Endothelial cell of umbilical vein (primary cell): ENCODE measurements around the gene RTN1.

Experiments
- EZH2 ChIP-seq: IDR thresholded peaks from 2 replicates; pipeline ENCODE4 v1.6.1; 2012; ENCODE audit warnings: borderline replicate concordance, low read depth, mild to moderate bottlenecking, moderate library complexity, low read length, inconsistent platforms; ENCODE audit not compliant: severe bottlenecking
- GATA2 ChIP-seq: IDR thresholded peaks from 2 replicates; pipeline ENCODE4 v1.7.0; 2011; ENCODE audit warnings: low read depth, mild to moderate bottlenecking, moderate library complexity, mixed read lengths, low read length; ENCODE audit not compliant: insufficient read length, insufficient read depth
- JUN ChIP-seq: IDR thresholded peaks from 2 replicates; pipeline ENCODE4 v1.6.1; 2011; ENCODE audit warnings: borderline replicate concordance, low read depth; ENCODE audit not compliant: insufficient read length, insufficient read depth
- MYC ChIP-seq: IDR thresholded peaks from one replicate; pipeline ENCODE4 v1.6.1; 2011; ENCODE audit warnings: mild to moderate bottlenecking, low read depth, low read length
- POLR2A ChIP-seq: IDR thresholded peaks from 2 replicates; pipeline ENCODE4 v1.6.1; 2012; ENCODE audit warnings: low read depth, mild to moderate bottlenecking, control low read depth, low read length
- POLR2AphosphoS5 ChIP-seq: IDR thresholded peaks from 2 replicates; pipeline ENCODE4 v1.6.1; 2012; ENCODE audit warnings: low read depth, mild to moderate bottlenecking, control low read depth, low read length, moderate library complexity; ENCODE audit not compliant: insufficient read depth
- TF ChIP-seq, protein P1 (sequence below), 2 donors: IDR thresholded peaks; 1 replicate in 1 of 2; 2 replicates in 1 of 2; pipeline ENCODE4 v1.5.1; 2011; ENCODE audit warnings: low read length in 2 of 2, mild to moderate bottlenecking in 2 of 2, moderate library complexity in 2 of 2, control low read depth in 1 of 2, inconsistent platforms in 1 of 2, low read depth in 1 of 2; ENCODE audit not compliant: insufficient read depth in 1 of 2; ENCODE audit errors: extremely low read depth in 1 of 2
- TF ChIP-seq, protein P2 (sequence below): IDR thresholded peaks from 2 replicates; pipeline ENCODE4 v1.6.1; 2011; ENCODE audit not compliant: insufficient read depth, insufficient read length

DNA sequence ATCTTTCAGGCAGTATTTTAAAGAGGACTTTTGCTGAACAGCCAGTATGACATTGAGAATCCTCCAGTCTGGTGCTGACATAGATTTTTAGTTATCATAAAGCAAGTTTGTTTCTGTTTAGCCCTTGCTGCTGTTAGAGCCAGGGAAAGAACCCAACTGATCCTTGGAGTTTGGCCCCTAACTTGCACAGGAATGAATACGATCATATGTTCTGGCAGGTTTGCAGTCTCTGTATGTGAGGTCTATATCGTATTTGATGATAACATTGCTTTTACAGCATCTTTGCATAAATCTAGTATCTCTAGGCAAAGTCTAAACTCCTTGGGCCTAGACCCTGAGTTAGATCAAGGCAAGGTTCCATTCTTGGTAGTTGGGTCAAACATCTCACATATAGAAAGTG lies 289.7 kb downstream of the RTN1 start:
- TF ChIP-seq POLR2AphosphoS5: no peak
- TF ChIP-seq, protein P1, sequence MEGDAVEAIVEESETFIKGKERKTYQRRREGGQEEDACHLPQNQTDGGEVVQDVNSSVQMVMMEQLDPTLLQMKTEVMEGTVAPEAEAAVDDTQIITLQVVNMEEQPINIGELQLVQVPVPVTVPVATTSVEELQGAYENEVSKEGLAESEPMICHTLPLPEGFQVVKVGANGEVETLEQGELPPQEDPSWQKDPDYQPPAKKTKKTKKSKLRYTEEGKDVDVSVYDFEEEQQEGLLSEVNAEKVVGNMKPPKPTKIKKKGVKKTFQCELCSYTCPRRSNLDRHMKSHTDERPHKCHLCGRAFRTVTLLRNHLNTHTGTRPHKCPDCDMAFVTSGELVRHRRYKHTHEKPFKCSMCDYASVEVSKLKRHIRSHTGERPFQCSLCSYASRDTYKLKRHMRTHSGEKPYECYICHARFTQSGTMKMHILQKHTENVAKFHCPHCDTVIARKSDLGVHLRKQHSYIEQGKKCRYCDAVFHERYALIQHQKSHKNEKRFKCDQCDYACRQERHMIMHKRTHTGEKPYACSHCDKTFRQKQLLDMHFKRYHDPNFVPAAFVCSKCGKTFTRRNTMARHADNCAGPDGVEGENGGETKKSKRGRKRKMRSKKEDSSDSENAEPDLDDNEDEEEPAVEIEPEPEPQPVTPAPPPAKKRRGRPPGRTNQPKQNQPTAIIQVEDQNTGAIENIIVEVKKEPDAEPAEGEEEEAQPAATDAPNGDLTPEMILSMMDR (IDR thresholded peaks at IDR 0.05; ENCODE audit: extremely low read depth in 1 of 2, insufficient read depth in 1 of 2, low read depth in 1 of 2, low read length in 2 of 2): no peak
- no peak for TF ChIP-seq POLR2A
- no peak for TF ChIP-seq MYC
- no peak for TF ChIP-seq GATA2
- TF ChIP-seq EZH2: no peak
- TF ChIP-seq, protein P2, sequence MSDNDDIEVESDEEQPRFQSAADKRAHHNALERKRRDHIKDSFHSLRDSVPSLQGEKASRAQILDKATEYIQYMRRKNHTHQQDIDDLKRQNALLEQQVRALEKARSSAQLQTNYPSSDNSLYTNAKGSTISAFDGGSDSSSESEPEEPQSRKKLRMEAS: no peak
- no peak for TF ChIP-seq JUN
